Kidney epithelial cell (primary cell): ENCODE data around the gene NDUFV3. TPM values are rescaled to one million over a fixed set of nuclear protein-coding genes. Genes with fewer than 3 reads are reported as not detected.
"Not testable (repeated sequence)": the region's sequence is repeated elsewhere in the genome, so short reads cannot be mapped to it uniquely, and the experiment has no call there.

Source experiments
- DNase-seq: peaks from one replicate; pipeline ENCODE4 v3.0.0-alpha.2; 2010; ENCODE audit warnings: low read depth
- H3K27me3 ChIP-seq: 2 replicates; pipeline ENCODE4 v1.6.0; 2011; ENCODE audit warnings: low read length; ENCODE audit not compliant: control insufficient read depth, insufficient read depth
- H3K36me3 ChIP-seq: 2 replicates; pipeline ENCODE4 v1.5.1; 2011; ENCODE audit warnings: low read length; ENCODE audit not compliant: control insufficient read depth, insufficient read depth
- H3K4me3 ChIP-seq: 2 replicates; pipeline ENCODE4 v1.5.1; 2011; ENCODE audit warnings: low read depth, mild to moderate bottlenecking, control low read depth, low read length
- CTCF ChIP-seq: IDR thresholded peaks from 2 replicates; pipeline ENCODE4 v1.5.1; 2011; ENCODE audit warnings: mild to moderate bottlenecking, moderate library complexity, low read length, control low read depth, inconsistent platforms; ENCODE audit not compliant: insufficient read depth, poor library complexity, severe bottlenecking
- total RNA-seq: library from RNA; depleted of rRNA; stranded (reverse); fragments of >200 nt; gene quantifications from 2 replicates; pipeline ENCODE4 v1.2.3, GENCODE V29; 2015

The NDUFV3 gene
- total RNA-seq, 1 donor from 2014 or later = 32.8 TPM

GRCh38 chr21:42937960-42938605 lies 45.0 kb downstream of the NDUFV3 start:
- Histone ChIP-seq H3K36me3 (no peaks in the 10 kb centered on the region), H3K4me3 (no peak overlapping the region), H3K27me3 (no peaks in the 10 kb centered on the region)
- no peak for DNase-seq
- no peak for TF ChIP-seq CTCF

GRCh38 chr21:42938606-42938995 lies 45.5 kb downstream of the NDUFV3 start:
- H3K36me3 ChIP-seq, H3K27me3 ChIP-seq, DNase-seq, H3K4me3 ChIP-seq: not testable (repeated sequence)

GRCh38 chr21:42939582-42940413 lies 46.7 kb downstream of the NDUFV3 start:
- no peaks in the 10 kb centered on the region for H3K27me3 ChIP-seq
- DNase-seq = peak; percentile 83
- TF ChIP-seq CTCF = no peak
- no peaks in the 10 kb centered on the region for H3K36me3 ChIP-seq
- no peak overlapping the region for H3K4me3 ChIP-seq

GRCh38 chr21:42941696-42942085 lies 48.6 kb downstream of the NDUFV3 start:
- TF ChIP-seq CTCF = no peak
- no peak for DNase-seq
- Histone ChIP-seq H3K27me3 (no peaks in the 10 kb centered on the region), H3K4me3 (no peak overlapping the region), H3K36me3 (no peaks in the 10 kb centered on the region)

GRCh38 chr21:42942244-42942643 lies 49.1 kb downstream of the NDUFV3 start:
- Histone ChIP-seq H3K27me3 (no peaks in the 10 kb centered on the region), H3K4me3 (no peak overlapping the region), H3K36me3 (no peaks in the 10 kb centered on the region)
- no peak for DNase-seq
- no peak for TF ChIP-seq CTCF

GRCh38 chr21:42949094-42949755 lies 56.1 kb downstream of the NDUFV3 start:
- not testable (repeated sequence) for H3K27me3 ChIP-seq, H3K4me3 ChIP-seq, DNase-seq, H3K36me3 ChIP-seq

GRCh38 chr21:42951193-42951592 lies 58.1 kb downstream of the NDUFV3 start:
- H3K36me3 ChIP-seq, H3K4me3 ChIP-seq, DNase-seq, H3K27me3 ChIP-seq: not testable (repeated sequence)
